Activated naive CD4-positive, alpha-beta T cell (primary cell): ENCODE measurements around the gene ARL6IP4.
A peak's percentile ranks its signal among the peaks of the same experiment; 100 is the strongest.
"Not testable (repeated sequence)": the region's sequence is repeated elsewhere in the genome, so short reads cannot be mapped to it uniquely, and the experiment has no call there.

Source experiments
- DNase-seq, 4 experiments: peaks; one replicate each; lab custom pipeline; 2025; lab: John Stamatoyannopoulos, UW

The ARL6IP4 gene

DNA sequence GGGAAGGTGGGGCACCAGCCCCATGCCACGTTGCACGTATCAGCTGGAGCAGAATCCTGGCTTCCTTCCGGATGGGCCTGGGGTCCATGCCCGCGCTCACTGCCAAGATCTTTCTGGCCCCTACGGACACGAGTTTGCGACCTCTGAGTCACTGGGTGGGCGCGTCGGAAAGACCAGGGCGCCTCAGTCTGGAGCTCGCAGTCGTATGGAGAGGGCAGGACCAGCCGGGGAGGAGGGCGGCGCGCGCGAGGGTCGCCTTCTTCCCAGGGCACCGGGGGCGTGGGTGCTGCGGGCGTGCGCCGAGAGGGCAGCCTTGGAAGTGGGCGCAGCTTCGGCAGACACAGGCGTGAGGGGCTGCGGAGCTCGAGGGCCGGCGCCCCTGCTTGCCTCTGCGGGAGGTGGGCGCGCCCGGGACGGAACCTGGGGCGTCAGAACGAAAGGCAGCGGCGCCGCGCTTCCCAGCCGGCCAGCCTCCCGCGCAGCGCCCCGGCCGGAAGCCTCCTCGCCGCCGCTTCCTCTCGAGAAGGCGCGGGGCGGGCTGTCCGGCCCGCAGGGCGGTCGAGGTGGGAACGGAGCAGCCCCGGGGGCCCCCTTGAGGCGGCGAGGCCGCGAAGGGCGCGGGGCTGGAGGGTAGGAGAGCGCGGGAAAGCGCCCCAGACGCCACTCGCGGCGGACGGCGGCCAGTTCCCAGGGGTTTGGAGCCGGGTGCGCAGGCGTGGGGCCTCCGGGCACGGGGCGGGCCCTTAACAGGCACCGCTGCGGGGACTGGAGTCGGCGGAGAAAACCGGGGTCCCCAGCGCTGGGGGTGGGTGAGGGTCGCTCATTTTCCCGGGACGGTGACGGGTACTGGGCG is at the start of gene ARL6IP4:
Gene ARL6IP4, plus strand, starts transcription at position 499 of the 853 bp plus-strand sequence. CDS start 459 bp downstream, outside the sequence.
- DNase-seq: peak in 2 of 4 experiments; percentile 40 to 69

DNA sequence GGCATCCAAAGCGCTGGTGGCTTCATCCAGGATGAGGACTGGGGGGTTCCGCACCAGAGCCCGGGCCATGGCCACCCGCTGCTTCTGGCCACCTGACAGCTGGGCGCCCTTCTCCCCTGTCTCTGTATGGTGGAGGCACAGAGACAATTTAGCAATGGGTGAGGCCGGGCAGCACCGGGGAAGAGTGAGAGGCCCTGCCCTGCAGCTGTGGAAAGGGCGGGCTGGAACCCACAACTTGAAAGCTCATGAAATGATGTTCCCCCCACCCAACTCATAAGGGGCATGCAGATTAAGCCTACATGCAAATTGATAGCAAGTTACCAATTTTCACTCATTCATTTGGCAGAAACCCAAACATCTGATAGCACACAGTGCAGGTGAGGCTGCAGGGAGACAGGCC is 48.3 kb upstream of the ARL6IP4 start:
- DNase-seq: no peak

DNA sequence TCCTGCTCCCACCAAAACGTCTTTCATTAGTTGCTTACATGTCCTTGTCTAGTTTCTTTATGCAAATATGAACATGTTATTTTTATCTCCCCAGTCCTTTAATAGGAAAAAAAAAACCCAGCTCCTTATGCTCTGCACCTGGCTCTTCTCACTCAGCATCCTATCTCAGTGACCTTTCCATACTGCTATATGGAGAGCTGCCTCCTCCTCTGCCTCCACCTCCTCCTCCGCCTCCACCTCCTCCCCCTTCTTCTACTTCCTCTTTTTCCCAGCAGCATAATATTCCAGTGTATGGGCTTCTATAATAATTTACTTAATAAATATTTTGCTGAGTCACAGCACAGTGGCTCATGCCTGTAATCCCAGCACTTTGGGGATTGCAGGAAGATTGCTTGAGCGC is 45.8 kb upstream of the ARL6IP4 start:
- DNase-seq: no peak

DNA sequence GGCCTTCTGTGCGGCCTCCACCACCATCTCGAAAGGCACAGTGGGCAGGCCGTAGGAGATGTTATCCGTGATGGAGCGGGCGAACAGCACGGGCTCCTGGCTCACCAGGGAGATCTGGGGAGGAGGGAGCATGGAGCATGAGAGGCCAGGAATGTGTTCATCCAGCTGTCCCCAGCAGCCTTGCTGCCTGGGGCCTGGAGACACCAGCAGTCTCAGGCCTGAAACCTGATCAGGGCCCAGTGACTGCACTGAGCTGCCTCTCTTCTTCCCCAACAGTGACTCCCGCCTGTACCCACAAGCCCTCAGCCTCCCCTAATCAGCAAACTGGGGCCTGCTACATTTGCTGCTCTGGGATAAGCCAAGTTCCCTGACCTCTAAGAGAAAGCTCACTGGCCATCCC is 45.2 kb upstream of the ARL6IP4 start:
- no peak for DNase-seq

DNA sequence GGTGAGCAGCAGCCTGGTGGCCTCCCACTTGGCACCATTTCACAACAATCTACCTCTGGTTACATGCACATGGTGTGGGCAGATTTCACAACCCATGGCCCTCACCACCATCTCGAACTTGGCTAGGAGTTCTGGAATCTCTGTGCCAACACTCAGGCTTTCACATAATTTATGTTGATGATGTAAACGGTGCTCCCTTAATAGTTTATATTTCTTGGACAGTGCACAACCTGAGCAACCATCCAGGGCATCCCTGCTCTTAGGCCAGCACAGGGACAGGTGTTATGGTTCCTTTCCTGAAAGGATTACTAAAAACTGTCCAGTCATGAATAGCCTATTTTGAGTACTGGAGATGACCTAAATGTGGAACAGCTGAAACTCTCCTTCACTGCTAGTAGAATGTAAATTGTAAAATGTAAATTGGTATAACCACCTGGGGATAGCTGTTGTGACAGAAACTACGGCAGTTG is 42.8 kb upstream of the ARL6IP4 start:
- no peak for DNase-seq

DNA sequence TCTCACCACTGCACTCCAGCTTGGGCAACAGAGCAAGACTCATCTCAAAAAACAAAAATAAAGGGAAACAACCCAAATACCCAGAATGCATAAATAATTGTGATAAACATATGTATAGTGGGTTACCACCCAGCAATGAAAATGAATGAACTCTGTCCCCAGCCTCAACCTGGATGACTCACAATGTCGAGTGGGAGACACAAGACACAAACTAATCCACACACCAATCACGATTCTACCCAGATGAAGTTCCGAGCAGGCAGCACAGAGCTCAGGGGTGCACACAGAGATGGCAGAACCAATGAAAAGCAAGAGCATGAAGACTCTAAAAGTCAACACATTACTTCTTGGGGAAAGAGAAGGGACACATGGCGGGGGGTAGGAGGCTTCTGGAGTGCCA is 41.4 kb upstream of the ARL6IP4 start:
- DNase-seq: no peak

DNA sequence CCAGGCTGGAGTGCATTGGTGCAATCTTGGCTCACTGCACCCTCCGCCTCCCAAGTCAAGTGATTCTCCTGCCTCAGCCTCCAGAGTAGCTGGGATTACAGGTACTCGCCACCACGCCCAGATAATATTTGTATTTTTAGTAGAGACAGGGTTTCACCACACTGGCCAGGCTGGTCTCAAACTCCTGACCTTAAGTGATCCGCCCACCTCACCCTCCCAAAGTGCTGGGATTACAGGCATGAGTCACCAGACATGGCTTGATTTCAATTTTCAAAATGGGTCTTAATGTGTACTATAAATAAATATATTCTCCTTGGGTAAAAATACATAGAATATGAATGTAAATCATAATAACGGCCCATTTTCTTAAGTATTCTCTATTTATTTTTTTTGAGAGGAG is 39.1 kb upstream of the ARL6IP4 start:
- DNase-seq: not testable (repeated sequence)

DNA sequence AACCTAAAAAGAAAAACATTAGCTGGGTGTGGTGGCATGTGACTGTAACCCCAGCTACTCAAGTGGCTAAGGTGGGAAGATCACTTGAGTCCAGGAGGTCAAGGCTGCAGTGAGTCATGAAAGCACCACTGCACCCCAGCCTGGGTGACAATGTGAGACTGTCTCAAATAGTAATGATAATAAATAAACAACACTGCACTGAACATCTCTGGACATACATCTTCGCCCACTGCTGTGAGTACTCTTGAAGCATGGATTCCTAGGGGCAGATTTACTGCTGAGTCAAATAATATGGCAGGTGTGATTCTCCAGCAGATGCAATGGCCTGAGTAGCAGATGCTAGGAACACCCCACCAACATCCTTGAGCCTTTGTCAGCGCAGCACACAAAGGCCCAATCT is 37.8 kb upstream of the ARL6IP4 start:
- DNase-seq: no peak

DNA sequence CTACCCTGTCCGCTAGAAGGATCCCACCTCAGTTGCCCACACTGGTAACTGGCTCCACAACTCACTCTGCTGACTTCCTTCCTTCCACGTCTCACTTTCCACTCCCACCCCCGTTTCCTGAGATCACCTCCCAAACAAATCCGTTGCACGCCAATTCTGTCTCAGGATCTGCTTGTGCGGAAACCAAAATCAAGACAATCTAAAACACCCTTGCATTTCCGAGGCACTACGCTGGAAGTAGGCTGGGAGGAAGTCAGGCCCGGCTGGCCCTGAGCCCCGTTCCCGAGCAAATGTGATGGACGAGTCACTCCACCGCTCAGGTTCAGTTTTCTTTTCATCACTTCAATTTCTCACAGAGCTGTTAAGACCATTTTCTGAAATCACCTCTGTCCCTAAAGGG is 37.3 kb upstream of the ARL6IP4 start:
- DNase-seq: no peak

DNA sequence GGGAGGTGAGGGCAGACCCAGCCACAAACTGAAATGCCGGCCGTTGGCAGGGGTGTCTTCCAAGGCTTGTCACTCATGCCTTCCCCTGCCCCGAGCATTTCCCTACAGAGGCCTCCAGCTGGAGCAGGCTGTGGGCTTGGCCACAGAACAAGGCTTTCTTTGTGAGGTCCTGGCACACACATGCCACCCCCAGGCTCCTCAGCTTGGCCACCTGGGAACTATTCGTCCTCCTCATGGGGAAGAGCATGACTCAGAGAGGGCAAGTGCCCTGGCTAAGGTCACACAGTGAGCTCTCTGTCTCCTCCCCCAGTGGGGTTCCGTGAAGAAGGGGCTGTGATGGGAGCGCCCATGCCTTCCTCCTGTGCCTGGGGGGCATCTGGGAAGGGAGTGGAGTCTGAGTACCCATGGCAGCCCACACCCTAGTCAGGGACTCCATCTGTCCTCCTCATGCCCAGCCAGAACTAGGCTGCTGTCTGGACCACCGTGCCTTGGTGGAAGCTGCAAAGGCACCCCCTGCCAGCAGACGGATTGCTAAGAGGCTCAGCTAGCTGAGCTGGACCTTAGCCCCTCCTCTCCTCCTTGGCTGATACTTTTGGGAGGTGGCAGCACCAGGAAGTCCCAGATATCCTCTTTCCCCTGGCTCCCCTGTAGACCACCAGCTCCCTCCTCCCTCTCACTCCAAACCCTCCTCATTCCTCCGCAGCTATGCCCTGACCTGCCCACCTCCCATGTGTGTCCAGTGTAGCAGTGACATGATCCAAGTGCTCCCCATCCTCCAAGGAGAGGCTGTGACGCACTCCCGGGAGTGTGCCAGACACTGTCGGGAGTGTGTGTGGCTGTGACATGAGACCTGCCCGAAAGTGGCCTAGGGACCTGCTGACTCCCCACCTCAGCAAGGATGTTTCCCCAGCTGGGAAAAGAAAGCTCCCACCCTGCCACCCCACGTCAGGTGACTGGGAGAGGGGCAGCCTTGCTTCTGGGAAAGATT is 35.6 kb upstream of the ARL6IP4 start:
- DNase-seq: no peak

DNA sequence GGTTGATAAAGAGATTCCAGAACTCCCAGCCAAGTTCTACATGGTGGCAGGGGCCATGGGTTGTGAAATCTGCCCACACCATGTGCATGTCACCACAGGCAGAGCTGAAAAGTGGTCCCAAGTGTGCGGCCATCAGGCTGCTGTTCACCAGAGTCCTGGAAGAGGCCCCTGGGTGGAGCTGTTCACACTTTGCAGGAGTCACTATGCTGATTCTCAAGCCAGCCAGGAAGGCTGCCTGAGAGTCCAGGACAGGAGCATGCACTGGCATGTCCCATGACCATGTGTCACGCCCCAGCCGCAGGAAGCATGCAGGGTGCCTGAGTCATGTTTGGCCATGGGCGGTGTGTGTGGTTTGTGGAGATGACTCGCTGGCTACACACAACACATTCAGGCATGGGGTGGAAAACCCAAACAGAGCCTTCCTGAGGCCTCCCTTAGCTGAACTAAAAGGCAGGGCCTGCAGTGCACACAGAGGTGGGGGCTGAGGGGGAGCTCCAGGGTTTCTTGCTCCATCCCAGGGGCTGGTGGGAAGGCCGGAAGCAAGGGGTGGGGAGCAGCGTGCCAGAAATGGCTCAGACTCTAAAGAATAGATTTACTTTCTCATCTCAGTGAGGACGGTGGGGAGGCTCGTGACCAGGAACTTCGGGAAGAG is 33.7 kb upstream of the ARL6IP4 start:
- DNase-seq: peak; percentile 20 to 50 (median 30)

DNA sequence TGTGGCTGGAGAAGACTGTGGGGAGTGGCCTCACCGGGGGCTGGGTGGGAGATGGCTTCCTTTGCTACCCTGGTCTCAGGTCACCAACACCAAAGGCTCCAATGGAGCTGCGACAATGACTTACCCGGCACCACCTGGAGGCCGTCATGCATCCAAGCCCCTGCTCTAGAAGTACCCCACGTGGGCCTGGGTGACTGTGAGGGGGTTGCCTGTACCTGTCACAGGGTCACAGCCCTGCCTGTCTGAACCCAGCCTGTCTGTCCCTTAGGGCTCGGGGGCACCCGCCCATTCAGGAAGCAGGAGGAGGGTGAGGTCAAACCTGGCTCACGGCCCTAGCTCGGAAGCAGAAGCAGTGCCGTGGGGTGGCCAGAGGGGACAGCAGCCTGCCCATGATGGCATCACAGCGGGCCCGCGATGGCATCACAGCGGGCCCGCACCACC is 33.1 kb upstream of the ARL6IP4 start:
- no peak for DNase-seq

DNA sequence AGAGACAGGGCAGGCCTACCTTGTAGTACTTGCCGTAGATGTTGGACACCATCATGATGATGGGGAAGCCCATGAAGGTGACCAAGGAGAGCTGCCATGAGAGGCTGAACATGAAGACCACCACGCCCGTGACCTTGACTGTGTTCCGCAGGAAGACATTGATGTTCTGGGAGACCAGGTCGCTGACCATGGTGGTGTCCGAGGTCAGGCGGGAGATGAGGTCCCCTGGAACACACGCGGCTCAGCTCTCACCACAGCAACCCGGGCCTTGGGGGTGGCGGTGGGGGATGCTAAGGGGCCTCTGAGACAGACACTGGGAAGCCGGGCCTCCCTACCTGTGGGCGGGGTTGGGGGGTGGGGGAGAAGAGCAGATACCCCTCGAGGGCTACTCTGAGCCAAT is 31.9 kb upstream of the ARL6IP4 start:
- no peak for DNase-seq

DNA sequence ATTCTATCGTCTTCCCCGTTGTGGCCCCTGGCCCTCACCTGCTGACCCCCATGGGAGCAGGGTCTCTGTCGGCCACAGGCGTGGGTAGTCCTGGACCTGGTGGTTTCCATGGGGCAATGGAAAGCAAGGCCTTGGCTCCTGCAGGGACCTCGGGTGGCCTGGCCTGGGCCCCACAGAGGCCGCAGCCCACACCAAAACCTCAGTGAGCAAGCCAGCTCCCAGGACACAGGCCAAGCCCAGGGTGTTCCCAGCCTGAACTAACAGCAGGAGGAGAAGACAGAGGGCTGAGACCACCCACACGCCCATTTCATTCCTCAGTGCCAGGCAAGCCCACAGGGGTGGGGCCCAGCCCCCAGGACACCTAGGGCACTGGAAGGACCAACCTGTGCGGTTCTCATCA is 31.1 kb upstream of the ARL6IP4 start:
- no peak for DNase-seq

DNA sequence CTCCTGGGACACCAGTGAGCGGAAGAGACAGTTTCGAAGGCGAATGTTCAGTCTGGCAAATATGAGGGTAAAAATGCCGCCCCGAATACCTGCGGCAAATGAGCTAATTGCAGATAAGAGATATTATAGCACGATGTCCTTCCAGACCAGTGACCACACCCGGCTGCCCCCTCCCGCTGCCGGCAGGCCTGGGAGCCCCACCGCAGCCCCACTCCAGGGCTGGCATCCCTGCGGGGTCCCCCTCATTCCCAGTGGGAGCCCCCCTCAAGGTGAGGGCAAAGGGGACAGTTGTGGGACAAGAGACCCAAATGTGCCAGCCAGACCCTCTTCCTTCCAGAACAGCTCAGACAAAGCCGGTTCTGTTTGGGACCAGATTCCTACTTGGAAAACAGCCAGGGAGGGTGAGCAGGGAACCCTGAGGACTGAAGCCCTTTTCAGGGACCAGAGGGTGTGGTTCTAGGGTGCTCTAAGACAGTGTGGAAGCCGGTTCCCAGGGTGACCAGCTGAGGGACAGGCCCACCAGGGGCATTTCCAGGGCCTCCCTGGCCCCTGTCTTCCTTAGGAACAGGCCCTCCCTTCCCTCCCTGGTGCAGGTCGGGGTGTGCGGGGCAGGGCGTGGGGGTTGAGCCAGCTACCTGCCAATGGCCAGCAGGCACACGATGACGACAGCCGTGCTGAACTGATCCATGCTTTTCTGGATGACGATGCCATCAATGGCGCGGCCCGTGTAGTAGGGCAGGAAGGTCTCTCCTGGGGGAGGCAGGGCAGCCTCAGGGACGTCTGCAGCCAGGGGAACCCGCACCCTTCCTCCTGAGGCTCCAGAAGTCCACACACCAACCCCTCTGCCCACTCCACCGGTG is 30.4 kb upstream of the ARL6IP4 start:
- no peak for DNase-seq

DNA sequence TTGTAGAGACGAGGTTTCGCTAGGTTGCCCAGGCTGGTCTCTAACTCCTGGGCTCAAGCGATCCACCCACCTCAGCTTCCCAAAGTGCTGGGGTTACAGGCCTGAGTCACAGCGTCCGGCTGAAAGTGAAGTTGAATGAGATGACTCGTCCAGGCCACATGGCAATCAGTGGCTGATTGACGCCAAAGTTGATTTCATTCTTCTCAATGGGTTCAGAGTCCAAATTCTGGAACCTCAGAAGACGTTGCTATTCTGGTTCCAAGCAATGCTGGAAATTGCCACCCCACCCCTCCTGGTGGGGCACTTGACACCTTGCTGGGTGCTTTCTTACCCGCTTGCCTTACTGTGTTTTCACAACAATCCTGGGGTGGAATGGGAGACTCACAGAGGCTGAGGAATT is 29.1 kb upstream of the ARL6IP4 start:
- no peak for DNase-seq

DNA sequence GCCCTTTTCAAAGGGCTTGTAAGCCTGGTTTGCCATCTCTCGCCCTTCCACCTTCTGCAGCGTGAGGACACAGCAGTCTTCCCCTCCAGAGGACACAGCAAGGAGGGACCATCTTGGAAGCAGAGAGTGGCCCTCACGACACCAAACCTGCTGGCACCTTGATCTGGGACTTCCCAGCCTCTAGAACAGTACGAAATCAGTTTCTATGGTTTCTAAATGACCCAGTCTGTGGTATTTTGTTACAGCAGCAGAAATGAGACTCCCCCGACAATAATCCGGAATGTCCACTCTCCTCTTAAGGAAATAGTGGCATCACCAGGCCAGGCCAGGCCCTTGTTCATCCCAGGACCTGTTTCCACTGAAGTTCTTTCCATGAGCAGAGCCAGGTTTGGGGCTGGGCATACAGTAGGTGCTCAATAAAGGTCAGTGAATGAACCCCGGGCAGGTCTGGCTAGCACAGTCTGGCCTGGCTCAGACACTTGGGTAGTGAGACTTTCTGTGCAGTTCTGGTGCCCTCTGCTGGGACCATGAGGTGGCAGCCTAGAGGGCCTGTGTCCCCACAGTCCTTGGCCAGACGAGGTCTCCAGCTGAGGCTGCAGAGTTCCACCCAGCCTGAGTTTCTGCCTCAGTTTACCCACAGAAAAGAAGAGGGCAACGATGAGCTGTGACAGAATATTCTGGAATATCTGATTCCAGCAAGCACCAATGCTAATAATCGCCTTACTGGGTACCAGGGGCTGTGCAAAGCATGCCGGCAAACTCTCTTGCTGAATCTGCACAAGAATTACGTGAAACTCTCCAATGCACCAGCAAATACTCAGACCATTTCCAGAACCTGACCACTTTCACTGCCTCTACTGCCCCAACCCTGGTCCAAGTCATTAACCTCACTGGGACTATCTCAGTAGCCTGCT is 28.2 kb upstream of the ARL6IP4 start:
- peak; percentile 24 to 63 (median 50) for DNase-seq

DNA sequence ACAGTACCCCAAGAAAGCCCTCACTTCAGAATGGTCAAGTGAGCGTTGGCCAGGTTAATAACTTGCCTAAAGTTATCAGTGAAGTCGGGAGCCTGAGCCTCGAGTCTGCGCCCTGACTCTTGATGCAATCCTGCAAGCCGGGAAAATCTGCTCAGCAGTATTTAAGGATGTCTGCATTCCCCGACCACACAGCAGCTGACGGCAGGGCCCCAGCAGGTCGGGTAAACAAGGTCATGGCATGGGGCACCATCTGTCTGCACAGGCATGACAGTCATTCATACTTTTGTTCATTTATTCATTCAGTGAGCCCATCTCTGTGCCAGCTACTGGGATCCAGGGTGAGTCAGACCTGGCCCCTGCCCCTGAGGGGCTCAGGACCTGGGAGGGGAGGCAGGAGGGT is 25.3 kb upstream of the ARL6IP4 start:
- no peak for DNase-seq

DNA sequence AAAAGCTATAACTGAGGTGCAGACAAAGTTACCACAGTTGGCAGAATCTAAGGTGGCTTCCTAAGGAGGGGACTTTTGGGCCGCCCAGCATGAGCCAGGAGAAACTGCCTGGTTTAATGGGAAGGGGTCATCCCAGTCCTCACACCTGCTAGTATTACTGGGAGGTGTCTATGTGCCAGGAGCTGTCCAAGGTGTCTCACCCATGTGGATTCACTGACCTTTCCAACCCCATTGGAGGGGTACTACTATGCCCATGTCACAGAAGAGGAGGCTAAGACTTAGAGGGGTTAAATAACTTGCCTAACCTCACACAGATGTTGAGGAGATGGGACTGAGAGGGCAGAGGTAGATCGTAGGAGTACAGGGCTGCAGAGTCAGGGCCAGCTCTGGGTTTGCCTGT is 24.4 kb upstream of the ARL6IP4 start:
- no peak for DNase-seq
